Omental fat pad (tissue), 4 donors: Measurements from ENCODE around the gene MRAP. TPM values are rescaled to one million over a fixed set of nuclear protein-coding genes. Genes with fewer than 3 reads are reported as not detected.

Experiments used
- ATAC-seq: fragments of 150-250 bp; one replicate; pipeline ENCODE4 v1.9.1; 2016; ENCODE audit warnings: mild to moderate bottlenecking, moderate library complexity; ENCODE audit not compliant: low FRiP score
- DNase-seq: peaks from one replicate; pipeline ENCODE4 v3.0.0-alpha.2; 2019; ENCODE audit warnings: low spot score
- total RNA-seq, 4 donors: library from RNA; depleted of rRNA; stranded (reverse); fragments of >200 nt; gene quantifications; one replicate each; pipeline ENCODE4 v1.1.0, GENCODE V29; 2016
- TF ChIP-seq, protein P1 (sequence below), 3 donors: fragments of 450-650 bp; IDR thresholded peaks; one replicate each; pipeline ENCODE4 v1.5.1; 2016 to 2017; ENCODE audit warnings: antibody characterized with exemption in 3 of 3, mild to moderate bottlenecking in 3 of 3, moderate library complexity in 2 of 3

MRAP gene
- total RNA-seq, 4 donors from 2014 or later = 6.5 to 162 (median 41.3) TPM

DNA sequence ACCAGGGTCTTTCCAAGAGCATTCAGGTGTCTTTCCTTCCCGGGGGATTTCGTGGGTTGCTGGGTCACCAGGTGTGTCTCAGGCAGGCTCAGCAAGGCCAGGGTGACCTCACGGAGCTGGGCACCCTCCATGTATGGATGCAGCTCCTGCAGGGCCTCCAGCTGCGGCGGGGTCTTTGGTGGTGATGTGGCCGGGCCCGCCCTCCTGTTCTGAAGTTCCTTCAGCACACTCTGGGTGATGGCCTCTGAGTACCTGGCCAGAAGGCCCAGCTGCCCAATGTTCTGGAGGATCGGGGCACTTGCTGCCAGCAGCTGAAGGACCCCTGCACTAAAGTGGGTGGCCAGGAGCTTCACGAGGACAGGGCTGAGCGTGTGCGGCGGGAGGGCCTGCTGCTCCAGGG is 48.7 kb downstream of the MRAP start:
- TF ChIP-seq, protein P1, sequence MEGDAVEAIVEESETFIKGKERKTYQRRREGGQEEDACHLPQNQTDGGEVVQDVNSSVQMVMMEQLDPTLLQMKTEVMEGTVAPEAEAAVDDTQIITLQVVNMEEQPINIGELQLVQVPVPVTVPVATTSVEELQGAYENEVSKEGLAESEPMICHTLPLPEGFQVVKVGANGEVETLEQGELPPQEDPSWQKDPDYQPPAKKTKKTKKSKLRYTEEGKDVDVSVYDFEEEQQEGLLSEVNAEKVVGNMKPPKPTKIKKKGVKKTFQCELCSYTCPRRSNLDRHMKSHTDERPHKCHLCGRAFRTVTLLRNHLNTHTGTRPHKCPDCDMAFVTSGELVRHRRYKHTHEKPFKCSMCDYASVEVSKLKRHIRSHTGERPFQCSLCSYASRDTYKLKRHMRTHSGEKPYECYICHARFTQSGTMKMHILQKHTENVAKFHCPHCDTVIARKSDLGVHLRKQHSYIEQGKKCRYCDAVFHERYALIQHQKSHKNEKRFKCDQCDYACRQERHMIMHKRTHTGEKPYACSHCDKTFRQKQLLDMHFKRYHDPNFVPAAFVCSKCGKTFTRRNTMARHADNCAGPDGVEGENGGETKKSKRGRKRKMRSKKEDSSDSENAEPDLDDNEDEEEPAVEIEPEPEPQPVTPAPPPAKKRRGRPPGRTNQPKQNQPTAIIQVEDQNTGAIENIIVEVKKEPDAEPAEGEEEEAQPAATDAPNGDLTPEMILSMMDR (IDR thresholded peaks at IDR 0.05) = no peak
- DNase-seq (no peak), ATAC-seq (no peak)

DNA sequence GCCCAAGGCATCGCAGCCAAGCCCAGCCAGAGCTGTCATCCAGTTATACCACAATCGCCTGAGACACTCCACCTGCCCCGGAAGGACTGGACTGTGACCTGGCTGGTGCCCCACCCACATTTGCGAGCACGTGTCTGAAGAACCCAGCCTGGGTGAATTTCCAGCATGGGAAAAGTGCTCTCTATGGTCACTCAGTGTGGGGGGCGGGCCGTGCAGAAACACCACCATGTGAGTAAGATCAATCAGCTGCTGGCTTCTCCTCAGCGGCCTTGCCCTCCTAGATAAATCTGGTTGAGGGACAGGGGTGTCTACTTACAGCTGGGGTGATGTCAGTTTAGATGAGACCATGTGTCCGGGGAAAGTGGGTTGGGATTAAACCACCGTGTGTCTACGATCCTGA is 49.3 kb downstream of the MRAP start:
- DNase-seq (no peak), ATAC-seq (no peak)
- TF ChIP-seq, protein P1 (IDR thresholded peaks at IDR 0.05) = no peak

DNA sequence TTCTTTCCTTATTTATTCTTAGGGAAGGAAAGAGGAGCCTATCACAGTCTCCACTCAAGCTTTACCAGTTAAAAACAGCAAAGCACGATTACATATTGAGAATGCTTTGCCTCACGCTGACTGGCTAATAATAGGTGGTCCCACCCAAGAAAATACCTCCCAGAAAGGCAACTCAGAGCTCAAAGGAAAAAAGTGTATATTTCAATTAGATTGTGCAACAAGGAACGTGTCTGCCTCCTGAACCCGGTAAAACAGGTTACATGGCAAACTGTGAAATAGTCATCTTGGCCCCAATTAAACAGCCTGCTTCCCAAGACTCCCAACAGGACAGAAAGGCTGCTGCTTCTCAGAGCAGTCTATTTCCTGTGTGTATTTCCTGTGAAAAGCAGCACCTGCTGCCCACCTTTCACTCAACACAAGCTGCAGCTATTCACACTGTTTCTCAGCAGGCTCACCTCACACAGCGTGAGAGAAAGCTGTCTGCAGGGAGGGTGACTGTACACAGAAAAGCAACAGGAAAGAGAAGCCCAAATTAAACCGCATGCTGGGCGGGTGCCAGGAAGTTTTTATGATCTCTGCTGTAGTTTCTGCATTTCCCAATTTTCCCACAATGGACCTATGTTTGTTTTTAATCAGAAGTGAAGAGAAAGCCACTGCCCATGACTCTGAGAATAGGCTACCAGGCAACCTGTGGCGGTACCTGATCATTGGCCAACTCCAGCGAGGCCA is 50.1 kb downstream of the MRAP start:
- ATAC-seq = no peak
- no peak for DNase-seq
- TF ChIP-seq, protein P1 (IDR thresholded peaks at IDR 0.05) = no peak

DNA sequence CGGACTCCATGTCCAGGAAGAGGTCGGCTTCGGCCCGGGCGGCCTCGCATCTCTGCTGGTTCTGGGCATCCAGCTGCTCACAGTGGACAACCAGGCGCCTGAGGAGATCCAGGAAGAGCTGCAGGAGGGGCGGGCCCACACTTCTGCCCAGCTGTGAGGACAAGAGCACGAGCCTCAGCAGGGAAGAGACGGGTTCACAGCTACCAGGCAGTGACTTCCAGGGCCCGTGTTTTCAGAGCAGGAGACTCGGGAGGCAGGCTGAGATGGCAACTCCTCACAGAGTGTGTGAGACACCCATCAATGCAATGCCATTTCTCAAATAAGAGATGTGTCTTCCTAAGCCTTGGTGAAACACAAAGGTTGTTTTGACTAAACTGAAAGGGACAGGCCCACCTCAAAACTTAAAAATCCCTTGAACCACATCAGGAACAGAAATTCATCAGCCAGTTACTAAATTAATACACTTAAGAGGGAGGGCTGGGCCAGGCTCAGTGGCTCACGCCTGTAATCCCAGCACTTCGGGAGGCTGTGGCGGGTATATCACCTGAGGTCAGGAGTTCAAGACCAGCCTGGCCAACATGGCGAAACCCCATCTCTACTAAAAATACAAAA is 50.8 kb downstream of the MRAP start:
- ATAC-seq (no peak), DNase-seq (no peak)
- TF ChIP-seq, protein P1 (IDR thresholded peaks at IDR 0.05) = no peak

DNA sequence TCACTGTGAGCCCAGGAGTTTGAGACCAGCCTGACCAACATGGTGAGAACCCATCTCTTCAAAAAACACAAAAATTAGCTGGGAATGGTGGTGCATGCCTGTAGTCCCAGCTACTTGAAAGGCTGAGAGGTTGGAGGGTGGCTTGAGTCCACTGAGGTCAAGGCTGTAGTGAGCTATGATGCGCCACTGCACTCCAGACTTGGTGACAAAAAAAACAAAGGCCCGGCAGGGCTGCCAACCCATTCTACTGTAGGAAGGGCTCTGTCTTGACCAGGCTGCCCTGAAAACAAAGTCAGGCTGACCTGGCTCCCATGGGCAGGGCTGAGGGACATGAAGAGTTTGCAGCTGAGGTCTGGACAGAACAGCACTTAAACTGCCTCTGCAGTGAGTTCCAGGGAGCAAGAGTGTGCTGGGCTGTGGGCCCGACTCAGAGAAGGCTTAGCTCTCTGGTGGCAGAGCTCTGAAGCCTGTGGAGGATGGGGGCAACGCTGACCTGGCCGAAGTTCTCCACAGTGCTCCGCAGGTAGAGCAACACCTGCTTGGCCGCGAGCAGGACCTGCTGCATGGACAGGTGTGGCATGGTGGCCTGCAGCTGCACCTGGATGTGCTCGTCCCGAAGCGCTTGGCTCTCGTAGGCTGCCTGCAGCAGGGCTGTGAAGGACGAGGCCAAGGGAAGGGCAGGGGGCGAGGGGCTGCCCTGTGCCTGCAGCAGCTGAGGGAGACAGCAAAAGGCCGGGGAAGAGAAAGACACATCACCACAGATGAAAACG is 51.7 kb downstream of the MRAP start:
- TF ChIP-seq, protein P1 (IDR thresholded peaks at IDR 0.05) = no peak

DNA sequence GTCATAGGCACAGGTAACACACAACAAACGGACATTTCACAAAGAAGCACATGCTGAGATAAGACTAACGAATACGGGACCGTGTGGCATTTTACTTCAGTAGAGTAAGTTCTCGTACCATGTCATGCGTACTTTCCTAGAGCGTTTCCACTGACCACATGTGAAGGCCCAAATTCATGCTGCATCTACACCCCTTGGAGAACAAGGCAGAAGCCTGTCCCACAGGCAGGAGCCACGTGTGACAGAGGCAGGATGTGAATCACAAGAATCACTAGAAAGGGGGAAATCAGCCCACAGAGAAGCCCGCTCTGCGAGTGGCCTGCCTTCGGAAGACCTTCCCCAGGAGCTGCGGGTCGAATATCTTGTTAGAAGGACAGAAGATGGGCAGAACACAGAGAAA is 52.3 kb downstream of the MRAP start:
- no peak for DNase-seq
- TF ChIP-seq, protein P1 (IDR thresholded peaks at IDR 0.05) = no peak
- no peak for ATAC-seq

More for the DNA sequence above, 51.7 kb downstream of the MRAP start:
- DNase-seq = no peak
- no peak for ATAC-seq
